HuH-7.5 (cell line): Measurements from ENCODE around the gene IL21R.
"Not testable (repeated sequence)": the region's sequence is repeated elsewhere in the genome, so short reads cannot be mapped to it uniquely, and the experiment has no call there.

Experiments
- DNase-seq: peaks from one replicate; pipeline ENCODE4 v3.0.0; 2011; ENCODE audit warnings: low spot score

Gene IL21R

DNA sequence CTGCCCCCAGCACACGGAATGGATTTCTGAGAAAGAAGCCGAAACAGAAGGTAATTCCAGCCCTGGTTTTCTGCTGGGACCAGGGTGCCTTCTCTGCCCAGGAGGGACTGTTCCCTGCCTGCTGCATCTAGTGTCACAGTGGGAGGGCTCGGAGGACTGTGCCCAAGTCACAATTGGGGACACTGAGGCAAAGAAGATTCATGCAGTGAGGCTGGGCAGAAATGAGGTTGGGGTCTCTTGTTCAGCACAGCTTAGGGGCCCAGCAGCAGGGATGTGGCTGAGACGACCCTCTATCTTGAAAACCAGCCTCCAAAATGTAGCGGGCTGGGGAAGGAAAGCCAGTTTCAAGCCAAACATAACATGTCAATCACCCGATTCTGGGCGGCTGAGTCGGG is 592 bp downstream of the IL21R start:
- no peak for DNase-seq

DNA sequence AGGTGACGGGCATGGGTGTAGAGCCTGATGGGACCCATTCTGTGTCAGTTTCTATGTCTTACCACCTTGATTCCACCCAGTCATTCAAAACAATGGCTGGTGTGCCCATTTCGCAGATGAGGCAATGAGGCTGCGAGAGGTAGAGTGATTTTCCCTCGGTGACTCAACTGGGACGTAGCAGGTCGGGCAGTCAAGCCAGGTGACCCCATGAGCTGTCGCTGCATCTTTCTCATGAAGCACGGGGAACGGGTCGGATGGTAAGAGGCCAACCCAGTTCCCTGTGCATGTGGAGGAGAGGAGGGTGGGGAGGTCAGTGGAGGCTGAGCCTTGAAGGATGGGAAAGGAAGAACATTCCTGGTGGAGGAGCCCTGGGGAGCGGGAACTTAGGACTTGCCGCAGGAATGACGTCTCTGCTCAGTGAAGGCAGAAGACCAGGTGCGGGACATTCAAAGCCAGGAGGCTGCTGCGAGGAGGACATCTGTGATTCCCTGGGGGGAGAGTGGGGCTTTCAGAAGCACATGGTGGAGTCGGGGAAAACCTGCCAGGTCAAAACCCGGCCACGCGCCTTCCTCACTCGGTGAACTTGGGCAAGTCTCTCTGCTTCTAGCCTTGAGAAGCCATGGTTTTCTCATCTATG is 1.1 kb downstream of the IL21R start:
- no peak for DNase-seq

DNA sequence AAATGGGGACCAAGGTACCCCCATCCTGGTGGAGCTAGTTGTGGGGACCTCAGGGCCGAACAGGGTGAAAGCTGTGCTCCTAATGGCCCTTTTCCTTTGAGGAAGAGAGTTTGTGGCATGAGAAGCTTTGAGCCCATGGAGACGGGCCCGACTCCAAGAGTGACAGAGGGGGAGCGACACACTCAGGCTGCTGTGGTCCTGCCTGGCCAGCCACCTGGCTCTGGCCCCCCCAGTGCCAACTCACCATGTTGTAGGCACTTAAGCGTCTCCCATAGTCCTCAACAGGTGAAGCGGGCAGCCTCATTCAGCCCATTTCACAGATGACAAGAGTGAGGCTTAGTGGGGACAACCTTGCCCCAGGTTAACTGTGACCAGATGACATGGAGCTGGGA is 1.6 kb downstream of the IL21R start:
- DNase-seq, result no peak

DNA sequence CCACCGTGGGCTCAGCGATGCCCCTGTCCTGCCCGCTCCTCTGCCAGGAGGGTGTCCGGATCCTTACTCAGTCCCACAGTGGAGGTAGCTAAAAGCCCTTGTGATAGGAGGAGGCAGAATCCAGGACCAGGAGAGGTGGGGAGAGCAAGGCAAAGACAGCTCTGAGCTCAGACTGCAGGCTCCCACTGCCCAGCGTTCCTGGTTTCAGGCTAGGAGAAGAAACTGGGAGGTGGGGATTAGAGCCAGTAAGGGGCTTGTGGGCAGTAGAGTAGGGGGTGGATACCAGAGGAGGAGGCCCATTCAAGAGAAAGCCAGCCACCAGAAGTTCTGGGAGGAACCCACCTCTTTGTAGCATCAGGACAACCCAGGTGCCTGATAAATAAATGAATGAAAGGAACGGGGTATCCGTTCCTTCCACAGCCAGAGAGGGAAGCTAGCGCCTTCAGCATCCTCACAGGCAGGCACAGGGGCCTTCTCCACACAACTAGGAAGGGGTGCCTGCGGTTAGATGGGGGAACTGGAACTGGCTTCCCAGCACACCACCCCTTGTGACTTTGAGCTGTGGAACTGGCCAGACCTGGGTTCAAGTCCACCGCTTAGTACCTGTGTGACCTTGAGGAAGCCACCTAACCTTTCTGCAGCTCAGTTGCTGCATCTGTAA is 2.3 kb downstream of the IL21R start:
- no peak for DNase-seq

DNA sequence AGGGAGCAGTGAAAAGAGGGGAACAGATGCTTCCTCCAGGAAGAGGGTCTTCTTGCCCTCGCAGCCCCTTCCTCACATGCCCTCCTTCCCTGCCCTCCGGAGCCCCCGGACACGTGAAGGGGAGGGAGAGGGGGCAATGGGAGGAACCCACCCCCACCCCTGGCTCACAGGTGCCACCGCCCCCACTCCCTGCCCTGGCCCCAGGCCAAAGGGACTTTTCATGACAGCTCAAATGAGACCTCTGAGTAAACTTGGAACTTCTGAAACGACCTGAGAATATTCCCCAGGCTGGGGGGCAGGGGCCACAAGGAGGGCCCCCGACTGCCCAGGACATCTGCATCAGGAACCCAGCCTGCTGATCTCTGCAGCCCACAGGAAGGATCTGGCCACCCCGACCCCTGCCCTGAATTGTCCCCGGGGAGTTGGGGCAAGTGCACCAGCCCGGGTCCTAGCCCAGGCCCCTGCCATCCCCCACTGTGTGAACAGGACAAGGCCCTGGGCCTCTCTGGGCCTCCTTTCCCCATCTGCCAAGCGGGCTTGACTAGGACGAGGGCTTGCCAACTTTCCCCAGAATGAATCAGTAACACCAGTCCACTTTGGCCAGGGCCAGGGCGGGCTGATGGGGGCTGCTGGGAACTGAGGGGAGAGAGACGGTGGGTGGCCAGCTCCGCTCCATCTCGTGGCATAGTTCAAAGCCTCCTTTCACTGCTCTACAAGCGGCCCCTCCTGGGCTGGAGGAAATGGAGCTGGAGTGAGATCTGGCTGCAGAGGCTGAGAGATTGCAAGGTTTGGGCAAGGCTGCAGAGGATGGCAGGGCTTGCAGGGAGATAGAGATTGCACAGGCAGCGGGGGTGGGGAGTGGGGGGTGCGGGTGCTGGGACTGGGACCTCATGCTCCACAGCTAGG is 3.8 kb downstream of the IL21R start:
- no peak for DNase-seq

DNA sequence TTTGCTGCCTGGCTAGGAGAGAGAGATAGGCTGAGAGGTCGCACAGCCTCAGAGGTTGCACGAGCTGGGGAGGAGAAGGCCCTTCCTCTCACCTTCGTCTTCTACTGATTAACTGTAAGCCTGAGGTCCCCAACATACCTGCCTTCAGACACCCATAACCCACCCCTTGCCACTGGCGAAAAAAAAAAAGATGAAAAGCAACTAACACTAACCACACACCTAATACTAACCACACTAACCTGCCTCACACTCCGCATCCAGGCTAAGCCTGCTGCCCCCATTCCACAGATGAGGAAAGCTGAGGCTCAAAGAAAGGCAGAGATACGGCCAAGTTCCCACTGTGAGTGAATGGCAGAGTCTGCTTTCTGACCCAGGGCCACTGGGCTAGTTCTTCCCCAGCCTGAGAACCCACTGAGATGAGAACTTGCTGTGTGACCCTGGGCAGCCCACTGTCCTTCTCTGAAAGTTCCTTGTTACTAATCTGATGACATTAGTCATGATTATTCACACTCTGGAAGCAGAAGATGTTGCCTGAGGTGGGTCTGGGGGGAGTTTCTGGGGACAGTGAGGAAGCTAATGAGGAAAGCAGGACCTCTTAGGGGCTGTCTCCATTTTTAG is 4.6 kb downstream of the IL21R start:
- DNase-seq, result no peak

DNA sequence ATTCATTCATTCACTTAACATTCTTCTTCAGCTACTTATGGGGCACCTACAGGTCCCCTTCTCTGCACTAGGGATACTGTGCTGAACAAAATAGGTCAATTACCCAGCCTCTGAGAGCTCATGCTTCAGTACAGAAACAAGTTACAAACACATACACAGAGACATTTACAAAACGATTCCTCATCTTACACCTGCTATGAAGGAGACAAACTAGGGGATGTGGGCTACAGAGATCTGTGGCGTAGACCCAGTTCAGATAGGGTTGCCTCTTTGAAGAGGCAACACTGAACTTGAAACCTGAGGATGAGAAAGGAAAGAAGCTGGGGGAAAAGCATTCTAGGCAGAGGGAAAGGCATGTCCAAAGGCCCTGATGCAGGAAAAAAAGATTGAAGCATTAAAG is 5.2 kb downstream of the IL21R start:
- no peak for DNase-seq

DNA sequence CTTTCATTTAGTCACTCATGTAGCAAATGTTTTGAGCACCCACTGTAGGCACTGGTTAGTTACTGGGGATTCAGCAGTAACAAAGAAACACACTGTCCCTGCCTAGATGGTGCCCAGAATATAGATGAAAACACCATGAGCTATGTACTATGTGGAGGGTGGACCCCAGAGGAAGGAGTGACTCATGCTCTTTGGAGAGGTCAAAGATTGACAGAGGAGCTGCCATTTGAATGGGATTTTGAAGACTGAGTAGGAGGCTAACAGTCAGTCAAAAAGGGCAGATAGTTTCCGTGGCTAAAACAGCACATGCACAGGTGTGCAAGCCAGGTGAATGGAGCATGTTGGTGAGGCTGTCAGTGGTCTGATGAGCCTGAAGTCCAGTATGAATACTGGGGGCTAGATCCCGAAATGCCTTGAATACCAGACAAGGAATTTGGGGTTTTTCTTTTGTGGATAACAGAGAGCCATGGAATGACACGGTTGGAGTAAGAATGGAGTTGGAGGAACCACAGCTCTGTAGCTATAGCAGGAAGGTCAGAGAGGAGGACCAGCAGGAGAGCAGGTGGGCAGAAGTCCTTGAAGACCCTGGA is 6.1 kb downstream of the IL21R start:
- no peak for DNase-seq

DNA sequence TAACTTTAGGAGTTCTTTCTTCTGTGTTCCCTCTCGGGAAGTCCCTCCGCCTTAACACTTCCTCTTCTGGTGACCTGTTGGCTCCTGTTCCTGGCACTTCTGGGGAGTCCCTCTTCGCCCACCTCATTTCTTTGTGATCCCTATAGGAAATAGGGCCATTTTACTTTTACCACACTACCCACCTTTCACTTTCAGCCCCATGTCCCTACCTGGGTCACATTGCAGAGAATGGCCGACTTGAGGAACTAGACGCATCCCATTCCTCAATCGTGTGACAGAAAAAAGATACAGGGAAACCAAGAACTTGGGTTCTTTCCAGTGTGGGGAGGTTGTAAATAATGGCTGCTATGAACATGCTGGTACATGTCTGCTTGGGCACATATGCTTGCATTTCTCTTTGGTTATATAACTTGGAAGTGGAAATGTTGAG is 6.6 kb downstream of the IL21R start:
- no peak for DNase-seq

DNA sequence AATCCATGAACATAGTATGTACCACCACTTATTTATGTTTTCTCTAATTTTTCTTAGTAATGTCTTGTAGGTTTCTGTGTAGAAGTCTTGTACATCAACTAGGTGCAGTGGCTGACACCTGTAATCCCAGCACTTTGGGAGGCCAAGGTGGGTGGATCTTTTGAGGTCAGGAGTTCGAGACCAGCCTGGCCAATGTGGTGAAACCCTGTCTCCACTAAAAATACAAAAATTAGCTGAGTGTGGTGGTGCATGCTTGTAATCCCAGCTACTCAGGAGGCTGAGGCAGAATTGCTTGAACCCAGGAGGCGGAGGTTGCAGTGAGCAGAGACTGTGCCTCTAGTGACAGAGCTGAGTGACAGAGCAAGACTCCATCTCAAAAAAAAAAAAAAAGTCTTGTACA is 8.0 kb downstream of the IL21R start:
- DNase-seq, result not testable (repeated sequence)

DNA sequence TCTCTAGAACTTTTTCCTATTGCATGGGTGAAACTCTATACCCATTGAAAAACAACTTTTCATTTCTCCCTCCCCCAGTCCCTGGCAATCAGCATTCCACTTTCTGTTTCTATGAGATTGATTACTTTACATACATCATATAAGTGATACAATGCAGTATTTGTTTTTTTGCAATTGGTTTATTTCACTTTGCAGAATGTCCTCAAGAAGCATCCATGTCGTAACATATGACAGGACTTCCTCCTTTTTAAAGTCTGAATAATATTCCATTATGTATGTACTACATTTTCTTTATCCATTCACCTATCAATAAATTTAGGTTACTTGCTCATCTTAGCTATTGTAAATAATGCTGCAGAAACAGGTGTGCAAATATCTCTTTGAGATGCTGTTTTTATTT is 8.8 kb downstream of the IL21R start:
- DNase-seq, result no peak

DNA sequence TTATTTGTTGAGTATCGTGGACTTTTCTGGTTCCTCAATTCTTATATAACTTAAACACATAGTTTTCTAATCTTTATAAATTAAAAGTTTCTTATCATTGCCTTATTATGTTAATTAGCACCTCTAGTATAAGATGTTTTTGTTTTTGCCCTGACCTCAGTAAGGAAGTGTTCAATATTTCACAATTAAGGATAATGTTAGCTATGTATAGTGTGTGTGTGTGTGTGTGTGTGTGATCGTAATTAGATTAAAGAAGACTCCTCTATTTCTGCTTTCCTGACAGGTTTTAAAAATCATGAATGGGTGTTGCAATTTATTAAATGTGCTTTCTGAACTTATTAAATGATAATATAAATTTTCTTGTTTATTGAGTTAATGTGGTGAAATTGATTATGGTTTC is 12.0 kb downstream of the IL21R start:
- DNase-seq, result no peak

DNA sequence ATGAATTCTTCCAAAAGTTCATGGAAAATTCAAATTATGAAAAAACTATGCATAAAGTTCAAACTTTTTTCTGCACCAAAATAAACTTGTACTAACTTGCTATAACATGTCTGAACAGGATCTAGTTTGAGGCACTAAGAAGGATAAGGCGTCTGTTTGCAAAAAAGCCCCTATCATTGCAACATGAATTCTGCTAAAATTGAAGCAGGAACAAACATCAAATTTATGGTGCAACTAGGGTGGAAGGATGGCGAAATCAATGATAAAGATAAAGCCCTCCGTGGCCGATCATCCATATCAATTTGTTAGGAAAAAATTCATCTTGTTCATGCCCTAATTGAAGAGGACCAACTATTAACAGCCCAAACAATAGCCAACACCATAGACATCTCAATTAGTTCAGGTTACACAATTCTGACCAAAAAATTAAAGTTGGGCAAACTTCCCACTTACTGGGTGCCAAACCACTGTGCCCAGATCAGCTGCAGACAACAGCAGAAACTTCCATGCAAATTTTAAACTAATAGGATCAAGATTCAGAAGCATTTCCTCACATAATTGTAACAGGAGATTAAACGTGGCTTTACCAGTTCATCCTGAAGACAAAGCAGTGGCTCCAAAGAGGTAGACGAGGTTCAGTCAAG is 12.9 kb downstream of the IL21R start:
- DNase-seq, result no peak

DNA sequence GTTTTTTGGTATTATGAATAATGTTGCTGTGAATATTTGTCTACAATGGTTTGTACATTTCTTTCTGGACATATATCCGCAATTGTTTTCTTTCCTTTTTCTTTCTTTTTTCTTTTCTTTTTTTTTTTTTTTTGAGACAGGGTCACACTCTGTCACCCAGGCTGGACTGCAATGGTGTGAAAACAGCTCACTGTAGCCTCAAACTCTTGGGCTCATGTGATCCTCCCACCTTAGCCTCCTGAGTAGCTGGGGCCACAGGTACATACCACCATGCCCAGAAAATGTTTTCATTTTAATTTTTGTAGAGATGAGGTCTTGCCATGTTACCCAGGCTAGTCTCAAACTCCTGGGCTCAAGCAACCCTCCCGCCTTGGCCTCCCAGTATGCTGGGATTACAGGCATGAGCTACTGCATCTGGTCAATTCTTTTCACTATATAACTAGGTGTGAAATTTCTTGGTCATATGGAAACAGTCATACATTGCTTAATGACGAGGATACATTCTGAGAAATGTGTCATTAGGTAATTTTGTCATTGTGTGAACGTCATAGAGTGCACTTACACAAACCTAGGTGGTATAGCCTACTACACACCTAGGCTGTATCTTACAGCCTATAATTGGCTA is 15.2 kb downstream of the IL21R start:
- DNase-seq, result no peak

DNA sequence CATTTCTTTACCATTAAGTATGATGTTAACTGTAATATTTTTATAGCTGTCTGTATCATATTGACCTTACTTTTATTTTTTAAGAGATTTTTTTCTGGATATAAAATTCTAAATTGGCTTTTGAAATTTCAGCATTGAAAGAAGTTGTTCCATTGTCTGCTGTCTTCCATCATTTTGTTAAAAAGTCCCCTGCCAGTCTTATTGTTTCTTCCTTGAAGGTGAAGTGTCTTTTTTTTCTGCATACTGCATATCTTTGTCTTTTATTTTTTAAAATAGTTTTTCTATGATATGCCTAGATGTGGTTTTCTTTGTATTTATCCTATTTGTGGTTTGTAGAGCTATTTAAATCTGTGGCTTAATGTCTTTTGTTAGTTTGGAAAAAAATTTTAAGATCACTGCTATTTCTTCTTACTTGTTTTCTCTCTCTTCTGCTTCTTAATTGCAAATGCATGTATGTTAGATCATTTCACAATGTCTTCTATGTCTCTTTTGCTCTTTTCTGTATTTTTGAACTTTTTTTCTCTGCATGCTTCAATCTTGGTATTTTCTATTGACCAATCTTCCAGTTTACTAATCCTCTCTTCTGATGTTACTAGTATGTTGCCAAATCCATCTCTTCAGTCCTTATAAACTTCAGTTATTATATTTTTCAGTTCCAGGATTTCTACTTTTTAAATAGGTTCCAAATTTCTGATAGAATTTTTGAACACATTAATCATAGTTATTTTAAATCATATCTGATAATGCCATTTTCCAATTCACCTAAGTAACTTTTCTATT is 20.2 kb downstream of the IL21R start:
- no peak for DNase-seq

DNA sequence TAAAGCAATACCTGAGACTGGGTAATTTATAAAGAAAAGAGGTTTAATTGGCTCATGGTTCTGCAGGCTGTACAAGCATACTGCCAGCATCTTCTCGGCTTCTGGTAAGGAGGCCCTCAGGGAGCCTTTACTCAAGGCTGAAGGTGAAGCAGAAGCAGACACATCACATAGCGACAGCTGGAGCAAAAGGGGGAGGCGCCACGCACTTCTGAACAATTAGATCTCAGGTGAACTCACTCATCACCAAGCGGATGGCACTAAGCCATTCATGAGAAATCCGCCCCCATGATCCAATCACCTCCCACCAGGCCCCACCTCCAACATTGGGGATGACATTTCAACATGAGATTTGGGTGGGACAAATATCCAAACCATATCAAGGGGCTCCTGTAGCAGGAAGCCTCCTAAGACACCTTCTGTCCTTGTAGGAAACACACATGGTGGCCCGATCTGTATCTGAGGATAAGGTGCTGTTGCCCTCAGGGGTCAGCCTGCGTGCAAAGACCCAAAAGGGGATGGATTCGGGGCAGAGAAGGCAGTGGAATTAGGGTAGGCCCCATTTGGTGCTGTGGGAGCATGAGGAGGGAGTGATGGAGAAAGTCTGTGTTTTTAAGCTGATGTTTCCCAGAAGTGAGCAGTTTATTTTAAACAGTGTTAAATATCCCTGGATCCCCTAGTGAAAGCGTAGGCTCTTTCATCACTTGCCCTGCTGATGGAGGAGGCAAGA is 23.0 kb downstream of the IL21R start:
- no peak for DNase-seq

DNA sequence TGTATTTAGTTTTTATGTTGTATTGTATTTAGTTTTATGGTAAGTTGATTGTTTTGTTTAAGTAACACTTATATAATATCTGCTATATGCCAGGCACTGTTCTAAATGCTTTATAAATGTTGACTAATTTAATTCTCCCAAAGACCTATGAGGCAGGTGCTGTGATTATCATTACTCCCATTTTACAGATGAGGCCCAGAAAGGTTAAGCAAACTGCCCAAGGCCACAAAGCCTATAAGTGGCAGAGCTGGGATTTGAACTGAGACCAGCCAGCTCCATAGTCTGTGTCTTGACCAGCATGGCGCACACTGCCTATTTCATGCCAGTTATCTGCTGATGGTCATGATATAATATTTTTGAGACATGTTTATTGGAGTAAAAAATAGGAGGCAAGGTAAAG is 24.0 kb downstream of the IL21R start:
- no peak for DNase-seq

DNA sequence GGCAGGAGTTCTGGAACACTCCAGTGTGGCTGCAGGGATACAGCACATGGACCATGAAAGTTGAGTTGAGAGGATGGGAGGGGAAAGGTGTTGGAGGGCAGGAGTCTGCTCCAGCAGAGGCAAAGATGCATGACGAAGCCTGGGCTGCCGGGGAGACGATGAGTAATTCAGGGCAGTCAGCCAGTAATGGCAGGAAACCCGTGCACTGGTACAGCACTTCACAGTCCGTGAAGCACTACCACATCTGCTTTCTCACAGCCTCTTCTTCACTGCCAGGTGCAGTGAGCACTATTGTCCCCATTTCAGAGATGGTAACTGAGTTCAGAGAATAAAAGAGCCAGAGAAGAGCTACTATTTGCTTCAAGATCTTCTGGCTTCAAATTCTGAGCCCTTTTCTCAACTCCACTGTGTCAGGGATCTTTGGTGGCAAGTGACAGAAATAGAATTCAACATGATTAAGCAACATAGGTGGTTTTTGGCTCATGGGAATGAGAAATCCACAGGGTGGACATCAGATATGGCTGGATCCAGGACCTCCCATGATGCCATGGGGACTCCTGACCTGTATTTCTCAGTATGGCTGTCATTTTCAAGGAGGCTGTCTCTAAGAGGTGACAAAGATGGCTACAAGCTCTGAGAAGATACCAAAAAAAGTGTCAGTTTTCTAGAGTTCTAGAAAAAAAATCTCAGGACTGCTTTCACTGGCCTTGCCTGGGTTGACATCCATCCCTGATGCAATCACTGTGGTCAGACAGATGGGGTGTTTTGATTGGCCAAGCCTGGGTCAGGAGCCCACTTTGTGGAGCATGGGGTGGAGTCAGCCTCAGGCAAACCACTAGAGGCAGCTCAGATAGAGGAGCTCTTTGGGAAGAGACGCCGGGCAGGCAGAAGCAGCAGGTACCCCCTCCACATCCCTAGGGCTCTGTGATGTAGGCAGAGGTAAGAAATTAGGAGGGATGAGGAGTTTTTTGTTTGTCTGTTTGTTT is 24.7 kb downstream of the IL21R start:
- no peak for DNase-seq

DNA sequence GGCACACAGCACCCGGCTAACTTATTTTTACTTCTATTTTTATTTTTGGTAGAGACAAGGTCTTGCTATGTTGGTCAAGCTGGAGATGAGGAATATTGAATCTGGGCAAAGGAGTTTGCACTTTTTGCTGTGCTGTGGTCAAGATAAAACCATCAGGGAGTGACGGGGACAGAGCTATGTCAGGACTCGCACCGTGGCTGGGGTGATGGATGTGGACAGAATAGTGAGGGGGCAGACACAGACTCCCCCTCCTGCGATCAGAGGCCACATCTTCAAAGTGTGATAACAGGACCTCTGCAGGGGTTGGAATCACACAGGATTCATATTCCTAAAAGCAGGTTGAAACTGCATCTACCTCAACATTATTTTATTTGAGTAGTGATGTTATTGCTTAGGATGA is 25.6 kb downstream of the IL21R start:
- no peak for DNase-seq
